ENCODE measurements around the gene GATD1.
A peak's percentile ranks its signal among the peaks of the same experiment; 100 is the strongest.

Gene GATD1

DNA sequence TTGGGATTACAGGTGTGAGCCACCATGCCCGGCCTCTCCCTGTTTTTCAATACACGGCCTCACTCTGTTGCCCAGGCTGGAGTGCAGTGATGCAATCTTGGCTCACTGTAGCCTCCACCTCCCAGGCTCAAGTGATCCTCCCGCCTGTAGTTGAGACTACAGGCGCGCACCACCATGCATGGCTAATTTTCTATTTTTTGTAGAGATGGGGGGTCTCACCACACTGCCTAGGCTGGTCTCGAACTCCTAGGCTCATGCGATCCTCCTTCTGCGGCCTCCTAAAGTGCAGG is 11.5 kb downstream of the GATD1 start:
- H3K36me3 ChIP-seq (ENCODE audit: control insufficient read depth in 1 of 2, insufficient read depth in 2 of 2, low read length in 2 of 2): peaks cover 66 to 69% of the 10 kb centered on the region in 2 experiments
- no peaks in the 10 kb centered on the region for H3K79me1 ChIP-seq (ENCODE audit: low read length)
- H2AFZ ChIP-seq (ENCODE audit: insufficient read depth, low read length, poor library complexity): no peak overlapping the region
- H4K91ac ChIP-seq (ENCODE audit: low read depth, low read length): no peak overlapping the region
- H3K27me3 ChIP-seq (ENCODE audit: insufficient read depth, low read length): no peaks in the 10 kb centered on the region
- H2AK5ac ChIP-seq (ENCODE audit: low read length): no peak overlapping the region
- no CpG with 5 or more reads among the region's 8 CpGs for WGBS (ENCODE audit: extremely low coverage, insufficient coverage, insufficient read length)
- H3K23ac ChIP-seq (ENCODE audit: low read length): no peak overlapping the region
- H3K4me2 ChIP-seq (ENCODE audit: low read length): no peak overlapping the region
- H3K27ac ChIP-seq (ENCODE audit: low read depth, low read length): no peak overlapping the region
- no peak overlapping the region for H4K12ac ChIP-seq (ENCODE audit: low read depth, low read length)
- no peaks in the 10 kb centered on the region for H3K4me1 ChIP-seq (ENCODE audit: control insufficient read depth in 1 of 2, insufficient read depth in 2 of 2, low read length in 2 of 2)
- H3K18ac ChIP-seq (ENCODE audit: low read length): no peak overlapping the region
- H3K4ac ChIP-seq (ENCODE audit: low read depth, low read length): no peak overlapping the region
- no peak overlapping the region for H2BK120ac ChIP-seq (ENCODE audit: insufficient read depth, low read length, poor library complexity)
- H2BK12ac ChIP-seq (ENCODE audit: low read length): no peak overlapping the region
- H2BK5ac ChIP-seq (ENCODE audit: low read depth, low read length, poor library complexity): no peak overlapping the region
- DNase-seq: no peak
- no peaks in the 10 kb centered on the region for H3K79me2 ChIP-seq (ENCODE audit: control insufficient read depth, insufficient read depth, low read length, poor library complexity)
- H3K9me3 ChIP-seq (ENCODE audit: insufficient read depth, low read depth, low read length): peaks cover under 1% of the 10 kb centered on the region
- H3K9ac ChIP-seq (ENCODE audit: low read length): no peak overlapping the region
- no peak overlapping the region for H4K8ac ChIP-seq (ENCODE audit: low read depth, low read length)
- H3K14ac ChIP-seq (ENCODE audit: low read length): no peak overlapping the region
- no peak overlapping the region for H3K4me3 ChIP-seq (ENCODE audit: low read depth, low read length)

DNA sequence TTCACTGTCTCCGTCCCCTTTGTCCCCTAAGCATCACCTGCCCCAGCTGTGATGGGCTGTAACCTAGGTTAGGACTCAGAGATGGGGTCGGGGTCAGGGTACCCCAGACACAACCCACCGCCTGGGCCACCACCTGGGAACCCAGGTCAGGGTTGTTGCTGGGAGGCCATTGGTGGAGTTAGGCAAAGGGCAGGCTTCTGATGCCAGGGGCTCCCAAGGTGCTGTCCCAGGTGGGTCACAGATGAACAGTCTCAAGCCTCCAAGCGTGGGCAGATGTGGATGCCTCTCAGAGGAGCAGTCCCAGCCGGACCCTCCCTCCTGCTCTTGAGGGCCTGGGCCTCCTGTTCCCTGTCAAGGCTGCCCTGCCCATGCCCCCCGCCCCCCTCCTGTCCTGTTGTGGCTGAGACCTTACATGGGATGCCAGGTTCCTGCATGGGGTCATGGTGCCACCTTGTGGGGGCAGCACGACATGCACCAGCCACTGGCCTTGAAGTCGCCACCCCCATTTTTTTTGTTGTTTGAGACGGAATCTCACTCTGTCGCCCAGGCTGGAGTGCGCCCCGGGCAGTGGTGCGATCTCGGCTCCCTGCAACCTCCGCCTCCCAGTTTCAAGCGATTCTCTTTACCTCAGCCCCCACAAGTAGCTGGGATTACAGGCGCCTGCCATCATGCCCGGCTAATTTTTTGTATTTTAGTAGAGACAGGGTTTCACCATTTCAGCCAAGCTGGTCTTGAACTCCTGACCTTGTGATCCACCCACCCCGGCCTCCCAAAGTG is 12.1 kb downstream of the GATD1 start:
- H3K79me2 ChIP-seq (ENCODE audit: control insufficient read depth, insufficient read depth, low read length, poor library complexity): no peaks in the 10 kb centered on the region
- no peak overlapping the region for H2BK5ac ChIP-seq (ENCODE audit: low read depth, low read length, poor library complexity)
- peaks cover 66 to 68% of the 10 kb centered on the region in 2 experiments for H3K36me3 ChIP-seq (ENCODE audit: control insufficient read depth in 1 of 2, insufficient read depth in 2 of 2, low read length in 2 of 2)
- no peak overlapping the region for H4K12ac ChIP-seq (ENCODE audit: low read depth, low read length)
- no peak overlapping the region for H3K18ac ChIP-seq (ENCODE audit: low read length)
- no peaks in the 10 kb centered on the region for H3K27me3 ChIP-seq (ENCODE audit: insufficient read depth, low read length)
- H2AK5ac ChIP-seq (ENCODE audit: low read length): no peak overlapping the region
- no peaks in the 10 kb centered on the region for H3K79me1 ChIP-seq (ENCODE audit: low read length)
- no peak overlapping the region for H4K8ac ChIP-seq (ENCODE audit: low read depth, low read length)
- no peak overlapping the region for H2BK12ac ChIP-seq (ENCODE audit: low read length)
- no peaks in the 10 kb centered on the region for H3K9me3 ChIP-seq (ENCODE audit: insufficient read depth, low read depth, low read length)
- H3K14ac ChIP-seq (ENCODE audit: low read length): no peak overlapping the region
- whole genome bisulfite sequencing (ENCODE audit: extremely low coverage, insufficient coverage, insufficient read length): no CpG with 5 or more reads among the region's 19 CpGs
- no peak overlapping the region for H3K4me2 ChIP-seq (ENCODE audit: low read length)
- H3K4me1 ChIP-seq (ENCODE audit: control insufficient read depth in 1 of 2, insufficient read depth in 2 of 2, low read length in 2 of 2): no peaks in the 10 kb centered on the region
- H2AFZ ChIP-seq (ENCODE audit: insufficient read depth, low read length, poor library complexity): no peak overlapping the region
- no peak overlapping the region for H4K91ac ChIP-seq (ENCODE audit: low read depth, low read length)
- no peak overlapping the region for H3K4ac ChIP-seq (ENCODE audit: low read depth, low read length)
- H3K9ac ChIP-seq (ENCODE audit: low read length): no peak overlapping the region
- no peak overlapping the region for H2BK120ac ChIP-seq (ENCODE audit: insufficient read depth, low read length, poor library complexity)
- peak; percentile 33 to 73 for DNase-seq
- no peak overlapping the region for H3K23ac ChIP-seq (ENCODE audit: low read length)
- no peak overlapping the region for H3K27ac ChIP-seq (ENCODE audit: low read depth, low read length)
- H3K4me3 ChIP-seq (ENCODE audit: low read depth, low read length): no peak overlapping the region

DNA sequence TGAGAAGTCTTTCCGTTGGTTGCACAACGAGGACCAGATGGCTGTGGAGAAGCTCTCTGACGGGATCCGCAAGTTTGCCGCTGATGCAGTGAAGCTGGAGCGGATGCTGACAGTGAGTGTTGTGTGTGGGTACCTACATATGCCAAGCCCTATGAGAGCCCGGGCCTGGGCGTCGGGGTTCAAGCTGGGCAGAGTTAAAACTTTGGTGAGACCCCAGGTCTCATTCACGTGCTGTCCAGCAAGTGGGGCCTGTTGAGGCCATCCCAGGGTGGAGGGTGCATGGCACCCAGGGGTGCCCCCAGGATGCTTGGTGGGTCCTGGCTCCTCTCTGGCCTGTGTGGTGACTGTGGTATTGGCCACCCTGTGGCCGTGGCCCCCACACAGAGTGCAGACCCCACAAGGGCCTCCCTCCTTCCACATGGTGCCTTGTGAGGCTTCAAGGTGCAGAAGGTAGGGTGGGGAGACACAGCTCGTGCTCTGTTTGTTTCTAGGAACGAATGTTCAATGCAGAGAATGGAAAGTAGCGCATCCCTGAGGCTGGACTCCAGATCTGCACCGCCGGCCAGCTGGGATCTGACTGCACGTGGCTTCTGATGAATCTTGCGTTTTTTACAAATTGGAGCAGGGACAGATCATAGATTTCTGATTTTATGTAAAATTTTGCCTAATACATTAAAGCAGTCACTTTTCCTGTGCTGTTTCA is 12.8 kb downstream of the GATD1 start:
- Histone ChIP-seq H3K4me2 (ENCODE audit: low read length) (no peak overlapping the region), H3K79me2 (ENCODE audit: control insufficient read depth, insufficient read depth, low read length, poor library complexity) (no peaks in the 10 kb centered on the region), H2BK5ac (ENCODE audit: low read depth, low read length, poor library complexity) (no peak overlapping the region), H2AK5ac (ENCODE audit: low read length) (no peak overlapping the region), H3K9ac (ENCODE audit: low read length) (no peak overlapping the region), H3K14ac (ENCODE audit: low read length) (no peak overlapping the region), H2BK12ac (ENCODE audit: low read length) (no peak overlapping the region), H4K91ac (ENCODE audit: low read depth, low read length) (no peak overlapping the region), H2BK120ac (ENCODE audit: insufficient read depth, low read length, poor library complexity) (no peak overlapping the region), H4K12ac (ENCODE audit: low read depth, low read length) (no peak overlapping the region), H3K79me1 (ENCODE audit: low read length) (no peaks in the 10 kb centered on the region), H3K4ac (ENCODE audit: low read depth, low read length) (no peak overlapping the region), H3K27me3 (ENCODE audit: insufficient read depth, low read length) (no peaks in the 10 kb centered on the region), H3K27ac (ENCODE audit: low read depth, low read length) (no peak overlapping the region), H2AFZ (ENCODE audit: insufficient read depth, low read length, poor library complexity) (no peak overlapping the region), H3K18ac (ENCODE audit: low read length) (no peak overlapping the region), H3K4me3 (ENCODE audit: low read depth, low read length) (no peak overlapping the region), H3K9me3 (ENCODE audit: insufficient read depth, low read depth, low read length) (no peaks in the 10 kb centered on the region), H3K36me3 (ENCODE audit: control insufficient read depth in 1 of 2, insufficient read depth in 2 of 2, low read length in 2 of 2) (peaks cover 68 to 70% of the 10 kb centered on the region in 2 experiments), H3K23ac (ENCODE audit: low read length) (no peak overlapping the region), H4K8ac (ENCODE audit: low read depth, low read length) (no peak overlapping the region), H3K4me1 (ENCODE audit: control insufficient read depth in 1 of 2, insufficient read depth in 2 of 2, low read length in 2 of 2) (no peaks in the 10 kb centered on the region)
- no CpG with 5 or more reads among the region's 18 CpGs for WGBS (ENCODE audit: extremely low coverage, insufficient coverage, insufficient read length)
- DNase-seq: no peak

DNA sequence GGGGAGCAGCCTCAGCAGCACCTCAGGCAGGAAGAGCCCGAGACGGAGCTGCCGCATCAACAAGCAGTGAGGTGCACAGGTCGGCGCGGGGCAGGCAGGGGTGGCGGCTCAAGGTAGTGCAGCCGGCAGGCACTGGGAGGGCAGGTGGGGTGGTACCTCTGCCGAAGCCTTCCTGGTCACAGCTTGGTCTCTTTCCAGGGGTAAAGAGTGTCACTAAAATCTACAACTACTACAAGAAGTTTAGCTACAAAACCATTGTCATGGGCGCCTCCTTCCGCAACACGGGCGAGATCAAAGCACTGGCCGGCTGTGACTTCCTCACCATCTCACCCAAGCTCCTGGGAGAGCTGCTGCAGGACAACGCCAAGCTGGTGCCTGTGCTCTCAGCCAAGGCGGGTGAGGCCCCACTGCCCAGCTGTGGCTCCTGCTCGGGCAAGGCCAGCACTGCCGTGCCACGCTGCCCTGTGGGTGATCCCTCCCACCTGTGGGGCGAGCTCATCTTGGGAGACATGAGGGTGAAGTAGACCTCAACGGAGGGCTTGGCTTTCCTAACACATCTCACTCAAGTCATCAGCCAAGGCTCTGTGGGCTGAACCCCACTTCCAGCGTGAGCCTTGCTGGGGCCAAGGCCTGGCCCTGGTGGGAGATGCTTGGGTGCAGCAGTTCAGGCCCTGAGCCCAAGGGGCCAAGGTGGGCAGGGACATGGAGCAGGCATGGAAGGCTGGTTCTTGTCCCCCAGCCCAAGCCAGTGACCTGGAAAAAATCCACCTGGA is 13.6 kb downstream of the GATD1 start:
- H3K23ac ChIP-seq (ENCODE audit: low read length): no peak overlapping the region
- H3K27me3 ChIP-seq (ENCODE audit: insufficient read depth, low read length): no peaks in the 10 kb centered on the region
- H2AK5ac ChIP-seq (ENCODE audit: low read length): no peak overlapping the region
- H2BK5ac ChIP-seq (ENCODE audit: low read depth, low read length, poor library complexity): no peak overlapping the region
- H3K79me2 ChIP-seq (ENCODE audit: control insufficient read depth, insufficient read depth, low read length, poor library complexity): no peaks in the 10 kb centered on the region
- no peak for DNase-seq
- H3K18ac ChIP-seq (ENCODE audit: low read length): no peak overlapping the region
- no peak overlapping the region for H3K14ac ChIP-seq (ENCODE audit: low read length)
- H3K27ac ChIP-seq (ENCODE audit: low read depth, low read length): no peak overlapping the region
- no peak overlapping the region for H3K4ac ChIP-seq (ENCODE audit: low read depth, low read length)
- WGBS (ENCODE audit: extremely low coverage, insufficient coverage, insufficient read length): no CpG with 5 or more reads among the region's 22 CpGs
- no peak overlapping the region for H4K8ac ChIP-seq (ENCODE audit: low read depth, low read length)
- no peak overlapping the region for H2BK12ac ChIP-seq (ENCODE audit: low read length)
- no peak overlapping the region for H4K91ac ChIP-seq (ENCODE audit: low read depth, low read length)
- H4K12ac ChIP-seq (ENCODE audit: low read depth, low read length): no peak overlapping the region
- H2AFZ ChIP-seq (ENCODE audit: insufficient read depth, low read length, poor library complexity): no peak overlapping the region
- H3K4me1 ChIP-seq (ENCODE audit: control insufficient read depth in 1 of 2, insufficient read depth in 2 of 2, low read length in 2 of 2): no peaks in the 10 kb centered on the region
- H3K79me1 ChIP-seq (ENCODE audit: low read length): no peaks in the 10 kb centered on the region
- no peaks in the 10 kb centered on the region for H3K9me3 ChIP-seq (ENCODE audit: insufficient read depth, low read depth, low read length)
- no peak overlapping the region for H3K4me2 ChIP-seq (ENCODE audit: low read length)
- H2BK120ac ChIP-seq (ENCODE audit: insufficient read depth, low read length, poor library complexity): no peak overlapping the region
- H3K9ac ChIP-seq (ENCODE audit: low read length): no peak overlapping the region
- peaks cover 74 to 76% of the 10 kb centered on the region in 2 experiments for H3K36me3 ChIP-seq (ENCODE audit: control insufficient read depth in 1 of 2, insufficient read depth in 2 of 2, low read length in 2 of 2)
- no peak overlapping the region for H3K4me3 ChIP-seq (ENCODE audit: low read depth, low read length)
